ENCODE data around the gene RLBP1.

- TF ChIP-seq CTCF (IDR thresholded peaks at IDR 0.05; ENCODE audit: low read depth, low read length, poor library complexity, severe bottlenecking) (no peak), EZH2phosphoT487 (IDR thresholded peaks at IDR 0.05; ENCODE audit: borderline replicate concordance, low read length) (no peak)
These were observed 42.9 kb downstream of the RLBP1 start for GRCh38 chr15:89178307-89178977.

Measured in DOHH2 (cell line).